Panc1 (cell line): ENCODE data around the gene GPR141. TPM values are rescaled to one million over a fixed set of nuclear protein-coding genes. Genes with fewer than 3 reads are reported as not detected.

ENCODE experiments used
- ATAC-seq: fragments of 200-7000 bp; cut with Tn5 transposase; 2 replicates; pipeline ENCODE4 v1.9.1; 2020; ENCODE audit warnings: mild to moderate bottlenecking, moderate library complexity
- BruUV-seq: library from RNA; stranded (reverse); fragments of 400-500 nt; replicated peaks from 2 replicates; lab custom pipeline; 2021; lab: Mats Ljungman, UMichigan
- CTCF ChIA-PET: fragments of 300-600 bp; sonication (Branson Sonifier 250); formaldehyde crosslinking; loops from one replicate; lab custom pipeline; 2022; ENCODE audit warnings: antibody characterized with exemption; lab: Charles Lee
- POLR2A ChIA-PET: fragments of 300-600 bp; sonication (Branson Sonifier 250); formaldehyde crosslinking; loops from one replicate; lab custom pipeline; 2022; ENCODE audit warnings: antibody characterized with exemption; lab: Charles Lee
- DNase-seq: peaks from one replicate; pipeline ENCODE4 v3.0.0-alpha.2; 2010; ENCODE audit warnings: low read depth, low spot score
- H3K27ac ChIP-seq: 2 replicates; pipeline ENCODE4 v1.5.1; 2011; ENCODE audit warnings: mild to moderate bottlenecking, low read length, inconsistent platforms
- H3K27me3 ChIP-seq: fragments of 200-500 bp; sonication (Bioruptor generic); 2 replicates; pipeline ENCODE4 v1.6.0; 2014; ENCODE audit warnings: low read length, inconsistent platforms; ENCODE audit not compliant: control insufficient read depth, insufficient read depth
- H3K36me3 ChIP-seq: fragments of 200-500 bp; sonication (Bioruptor generic); 2 replicates; pipeline ENCODE4 v1.5.1; 2014; ENCODE audit warnings: inconsistent platforms, mild to moderate bottlenecking, low read length, moderate library complexity; ENCODE audit not compliant: control insufficient read depth, insufficient read depth
- H3K4me1 ChIP-seq: 2 replicates; pipeline ENCODE4 v1.5.1; 2011; ENCODE audit warnings: inconsistent platforms, mild to moderate bottlenecking, low read length, moderate library complexity; ENCODE audit not compliant: control insufficient read depth, insufficient read depth
- H3K4me3 ChIP-seq, 2 experiments: 2 replicates each; pipeline ENCODE4 v1.5.1; 2011 to 2012; ENCODE audit warnings: low read depth in 2 of 2, low read length in 2 of 2, mild to moderate bottlenecking in 2 of 2, inconsistent platforms in 1 of 2, moderate library complexity in 1 of 2
- H3K9me3 ChIP-seq: fragments of 200-500 bp; sonication (Bioruptor generic); 2 replicates; pipeline ENCODE4 v1.5.1; 2014; ENCODE audit warnings: low read depth, mild to moderate bottlenecking, inconsistent platforms, low read length, moderate library complexity; ENCODE audit not compliant: control insufficient read depth, insufficient read depth
- CTCF ChIP-seq: fragments of 450-650 bp; IDR thresholded peaks from 2 replicates; pipeline ENCODE4 v1.5.1; 2017; ENCODE audit warnings: mild to moderate bottlenecking
- POLR2AphosphoS5 ChIP-seq: IDR thresholded peaks from 2 replicates; pipeline ENCODE4 v1.6.1; 2012; ENCODE audit warnings: mild to moderate bottlenecking, low read depth, low read length, moderate library complexity
- REST ChIP-seq, 2 experiments: IDR thresholded peaks; 2 replicates each; pipeline ENCODE4 v1.6.1; 2011 to 2012; ENCODE audit warnings: low read depth in 2 of 2, control low read depth in 1 of 2, low read length in 1 of 2, mild to moderate bottlenecking in 1 of 2, moderate library complexity in 1 of 2; ENCODE audit not compliant: insufficient read depth in 1 of 2
- SIN3A ChIP-seq: IDR thresholded peaks from 2 replicates; pipeline ENCODE4 v1.6.1; 2012; ENCODE audit warnings: low read depth, mild to moderate bottlenecking, low read length, moderate library complexity, borderline replicate concordance; ENCODE audit not compliant: insufficient read depth
- TCF7L2 ChIP-seq: IDR thresholded peaks from 2 replicates; pipeline ENCODE4 v1.6.1; 2011; ENCODE audit warnings: mild to moderate bottlenecking, low read depth, low read length, inconsistent platforms
- in situ Hi-C: cut with HindIII; loops from 2 replicates; pipeline ENCODE4 v1.10.0; 2016; ENCODE audit warnings: low sequenced_read_pairs, low pct_unique_long_range_greater_than_20kb
- intact Hi-C: fragments of 100-400 bp; cut with micrococcal nuclease; formaldehyde crosslinking; loops from one replicate; pipeline ENCODE4 v1.10.0; 2022; ENCODE audit not compliant: unreplicated experiment
- total RNA-seq: library from RNA; stranded (reverse); gene quantifications from one replicate; pipeline ENCODE4 v1.2.1, GENCODE V29; 2021; ENCODE audit not compliant: unreplicated experiment

Gene GPR141
- total RNA-seq, 1 experiment from 2014 or later, result not detected

- ChIA-PET CTCF (no interaction called here), POLR2A (interaction anchor here (0.6 kb wide), 1 partner anchor 192 kb away, joined by 5 read pairs; no protein-coding TSS in a partner anchor)
- no peak overlapping the region for H3K27ac ChIP-seq
- H3K4me1 ChIP-seq, result no peaks in the 10 kb centered on the region
- no peak overlapping the region for H3K4me3 ChIP-seq
- intact Hi-C loops, result no loop called here
- in situ Hi-C loops, result no loop called here
- no peak for DNase-seq
- H3K9me3 ChIP-seq, result no peaks in the 10 kb centered on the region
- no peaks in the 10 kb centered on the region for H3K36me3 ChIP-seq
- TF ChIP-seq REST (IDR thresholded peaks at IDR 0.05; ENCODE audit: insufficient read depth in 1 of 2, low read depth in 2 of 2, low read length in 1 of 2) (no peak), CTCF (no peak), POLR2AphosphoS5 (no peak), SIN3A (no peak), TCF7L2 (no peak)
- BruUV-seq, result no TSS peak
- ATAC-seq, result no peak
- no peaks in the 10 kb centered on the region for H3K27me3 ChIP-seq
Measured at GRCh38 chr7:37765872-37766525, 82.4 kb downstream of the GPR141 start.

GRCh38 chr7:37768611-37769010 lies 85.0 kb downstream of the GPR141 start:
- H3K36me3 ChIP-seq, result no peaks in the 10 kb centered on the region
- H3K27me3 ChIP-seq, result no peaks in the 10 kb centered on the region
- ChIA-PET CTCF (no interaction called here), POLR2A (no interaction called here)
- intact Hi-C loops, result no loop called here
- H3K27ac ChIP-seq, result no peak overlapping the region
- DNase-seq (no peak), ATAC-seq (no peak)
- BruUV-seq, result no TSS peak
- TF ChIP-seq CTCF, result no peak
- no peak for TF ChIP-seq SIN3A
- TF ChIP-seq TCF7L2, result no peak
- no peak for TF ChIP-seq REST (IDR thresholded peaks at IDR 0.05; ENCODE audit: insufficient read depth in 1 of 2, low read depth in 2 of 2, low read length in 1 of 2)
- TF ChIP-seq POLR2AphosphoS5, result no peak
- H3K4me3 ChIP-seq, result no peak overlapping the region
- no peaks in the 10 kb centered on the region for H3K4me1 ChIP-seq
- no peaks in the 10 kb centered on the region for H3K9me3 ChIP-seq
- in situ Hi-C loops, result no loop called here
